ENCODE measurements around the gene WHRN.

GRCh38 chr9:114467226-114467750, 38.0 kb downstream of the WHRN start:
- TF ChIP-seq CTCF (IDR thresholded peaks at IDR 0.05) (no peak), POLR2A (IDR thresholded peaks at IDR 0.05) (no peak)
